Activated CD8-positive, alpha-beta memory T cell treated with anti-CD3 and anti-CD28 coated beads, Interleukin-2, amount 10 ng/mL, durations not matched to agents 7 days and 5 days (primary cell): ENCODE data around the gene MBTPS1. TPM values are rescaled to one million over a fixed set of nuclear protein-coding genes. Genes with fewer than 3 reads are reported as not detected.
"Not testable (repeated sequence)": the region's sequence is repeated elsewhere in the genome, so short reads cannot be mapped to it uniquely, and the experiment has no call there.

Source experiments
- ATAC-seq: fragments of 150-1000 bp; cut with Tn5 transposase; one replicate; pipeline ENCODE4 v1.10.0; 2021; ENCODE audit warnings: moderate library complexity
- CTCF ChIA-PET: fragments of 350-600 bp; sonication (Branson Sonifier 250); formaldehyde crosslinking; loops from one replicate; lab custom pipeline; 2021; ENCODE audit warnings: antibody characterized with exemption; lab: Charles Lee
- DNase-seq: peaks from one replicate; pipeline ENCODE4 v3.0.0-alpha.2; 2020
- H3K27ac Mint-ChIP-seq: one replicate; pipeline ENCODE4 v1.8.0; 2021; ENCODE audit warnings: mild to moderate bottlenecking, mixed read lengths
- H3K27me3 Mint-ChIP-seq: one replicate; pipeline ENCODE4 v1.8.0; 2021; ENCODE audit warnings: mixed read lengths
- H3K36me3 Mint-ChIP-seq: one replicate; pipeline ENCODE4 v1.8.0; 2021; ENCODE audit warnings: mild to moderate bottlenecking, mixed read lengths
- H3K4me1 Mint-ChIP-seq: one replicate; pipeline ENCODE4 v1.8.0; 2021; ENCODE audit warnings: mixed read lengths
- H3K4me3 Mint-ChIP-seq: one replicate; pipeline ENCODE4 v1.8.0; 2021; ENCODE audit warnings: mild to moderate bottlenecking, moderate library complexity, mixed read lengths
- H3K9me3 Mint-ChIP-seq: one replicate; pipeline ENCODE4 v1.8.0; 2022; ENCODE audit warnings: low read depth, mixed read lengths
- total RNA-seq, 2 experiments: library from RNA; stranded (reverse); gene quantifications; one replicate each; pipeline ENCODE4 v1.2.3, GENCODE V29; 2021

Gene MBTPS1
- total RNA-seq, 2 experiments from 2014 or later: 56.1 to 57.8 TPM

- H3K9me3 Mint-ChIP-seq: no peaks in the 10 kb centered on the region
- CTCF ChIA-PET: interaction anchor here (1.2 to 2.1 kb wide), 4 partner anchors 15 to 68 kb away, joined by 4 to 5 read pairs (median 4); partner anchors contain the start of gene MBTPS1
- no peak for DNase-seq
- H3K27ac Mint-ChIP-seq: no peak overlapping the region
- no peak overlapping the region for H3K4me3 Mint-ChIP-seq
- peaks cover 3% of the 10 kb centered on the region for H3K36me3 Mint-ChIP-seq
- no peak for ATAC-seq
- no peaks in the 10 kb centered on the region for H3K4me1 Mint-ChIP-seq
- H3K27me3 Mint-ChIP-seq: no peaks in the 10 kb centered on the region
Measured at GRCh38 chr16:84131117-84131516, 14.4 kb upstream of the MBTPS1 start.

DNA sequence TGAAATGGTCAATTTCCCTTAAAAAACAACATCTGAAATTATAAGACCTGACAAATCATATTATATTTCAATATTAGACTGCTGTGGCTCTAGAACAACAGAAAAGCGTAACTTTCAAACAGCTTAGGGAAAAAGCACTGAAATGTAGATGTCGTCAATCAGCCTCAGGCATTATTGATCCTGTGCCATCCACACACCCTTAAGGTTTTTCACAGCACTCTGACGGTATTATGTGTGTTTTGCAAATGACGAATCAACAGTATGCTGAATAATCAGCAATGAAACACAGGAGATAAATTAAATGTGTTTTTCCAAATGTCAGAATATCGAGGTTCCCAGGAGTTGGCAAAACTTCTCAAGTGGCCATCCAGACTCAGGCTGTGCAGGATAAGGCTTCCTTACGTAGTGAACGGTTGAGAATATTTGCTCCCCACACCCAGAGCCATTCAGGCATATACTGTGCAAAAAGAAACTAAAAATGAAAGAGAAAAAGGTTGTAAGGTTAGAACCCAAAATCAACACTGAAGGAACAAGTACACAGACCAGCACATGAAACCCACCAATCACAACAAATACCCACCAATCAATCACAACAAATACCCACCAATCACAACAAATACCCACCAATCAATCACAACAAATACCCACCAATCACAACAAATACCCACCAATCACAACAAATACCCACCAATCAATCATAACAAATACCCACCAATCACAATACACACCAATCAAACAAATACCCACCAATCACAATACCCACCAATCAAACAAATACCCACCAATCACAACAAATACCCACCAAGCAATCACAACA is 7.7 kb upstream of the MBTPS1 start:
- Mint-ChIP-seq H3K4me3 (no peak overlapping the region), H3K27ac (no peak overlapping the region), H3K27me3 (no peaks in the 10 kb centered on the region), H3K9me3 (no peaks in the 10 kb centered on the region), H3K36me3 (peaks cover 3% of the 10 kb centered on the region), H3K4me1 (no peaks in the 10 kb centered on the region)
- ATAC-seq: no peak
- no peak for DNase-seq
- CTCF ChIA-PET: no interaction called here

DNA sequence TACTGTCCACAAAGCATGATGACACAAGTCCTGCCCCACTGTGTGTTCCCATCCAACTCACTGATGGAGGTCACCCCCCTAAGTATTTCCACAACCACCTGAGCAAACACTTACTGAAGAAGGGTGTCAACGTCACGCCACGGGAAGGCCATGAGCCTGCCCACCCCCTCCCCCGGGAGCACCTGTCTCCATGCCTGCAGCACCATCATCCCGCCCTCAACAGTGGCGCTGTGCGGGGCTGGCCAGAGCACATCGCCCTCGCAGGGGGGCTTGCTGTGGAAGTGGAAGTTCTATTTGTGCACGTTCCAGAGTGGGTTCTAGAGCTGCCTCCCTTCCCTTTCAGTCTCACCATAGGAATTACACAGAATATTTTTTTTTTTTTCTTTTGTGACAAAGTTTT is 4.3 kb upstream of the MBTPS1 start:
- H3K9me3 Mint-ChIP-seq: no peaks in the 10 kb centered on the region
- DNase-seq (no peak), ATAC-seq (no peak)
- no peak overlapping the region for H3K4me3 Mint-ChIP-seq
- H3K36me3 Mint-ChIP-seq: no peaks in the 10 kb centered on the region
- H3K4me1 Mint-ChIP-seq: peaks cover 10% of the 10 kb centered on the region
- H3K27me3 Mint-ChIP-seq: no peaks in the 10 kb centered on the region
- no peak overlapping the region for H3K27ac Mint-ChIP-seq
- CTCF ChIA-PET: no interaction called here

- Mint-ChIP-seq H3K9me3 (no peaks in the 10 kb centered on the region), H3K27ac (no peak overlapping the region), H3K36me3 (no peaks in the 10 kb centered on the region), H3K4me1 (peaks cover 18% of the 10 kb centered on the region), H3K4me3 (no peak overlapping the region), H3K27me3 (no peaks in the 10 kb centered on the region)
- ATAC-seq (no peak), DNase-seq (no peak)
- CTCF ChIA-PET: interaction anchor here (6.5 kb wide), 1 partner anchor 34 kb away, joined by 40 read pairs; no protein-coding TSS in a partner anchor
Measured at GRCh38 chr16:84120023-84120422, 3.3 kb upstream of the MBTPS1 start.

DNA sequence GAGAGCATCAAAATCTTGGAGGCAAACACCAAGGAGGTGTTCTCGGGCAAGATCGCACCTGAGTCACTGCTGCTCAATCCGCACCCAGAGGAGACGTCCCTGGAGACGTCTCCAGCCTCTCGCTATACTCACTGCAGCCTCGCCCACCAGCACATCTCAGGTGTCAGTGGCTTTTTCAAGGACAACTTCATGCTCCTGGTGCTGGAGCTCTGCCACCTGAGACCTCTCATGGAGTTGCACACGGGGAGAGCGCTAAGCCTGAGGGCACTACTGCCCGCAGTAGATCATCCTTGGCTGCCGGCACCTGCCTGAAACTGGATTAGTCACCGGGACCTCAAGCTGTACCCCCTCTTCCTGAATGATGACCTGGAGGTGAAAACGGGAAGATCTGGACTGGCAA is 2.6 kb upstream of the MBTPS1 start:
- Mint-ChIP-seq H3K36me3 (no peaks in the 10 kb centered on the region), H3K27ac (no peak overlapping the region), H3K4me3 (no peak overlapping the region), H3K27me3 (no peaks in the 10 kb centered on the region), H3K9me3 (no peaks in the 10 kb centered on the region), H3K4me1 (peaks cover 18% of the 10 kb centered on the region)
- DNase-seq: no peak
- CTCF ChIA-PET: interaction anchor here (0.6 to 6.5 kb wide), 2 partner anchors 33 to 965 kb away, joined by 3 to 40 read pairs; no protein-coding TSS in a partner anchor
- no peak for ATAC-seq

DNA sequence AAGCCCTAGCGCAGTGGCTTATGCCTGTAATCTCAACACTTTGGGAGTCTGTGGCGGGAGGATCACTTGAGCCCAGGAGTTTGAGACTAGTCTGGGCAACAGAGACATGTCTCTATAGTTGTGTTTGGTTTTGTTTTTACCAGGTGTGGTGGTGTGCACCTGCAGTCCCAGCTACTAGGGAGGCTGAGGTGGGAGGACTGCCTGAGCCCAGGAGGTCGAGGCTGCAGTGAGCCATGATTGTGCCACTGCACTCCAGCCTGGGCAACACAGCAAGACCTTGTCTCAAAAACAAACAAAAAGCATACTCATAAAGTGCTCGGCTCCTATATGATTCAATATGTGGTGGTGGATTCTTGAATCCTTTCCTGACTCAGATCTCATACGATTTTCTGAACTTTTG is 1.6 kb upstream of the MBTPS1 start:
- peak overlapping the region; percentile 56 for H3K27ac Mint-ChIP-seq
- peaks cover 21% of the 10 kb centered on the region for H3K4me1 Mint-ChIP-seq
- not testable (repeated sequence) for DNase-seq, H3K36me3 Mint-ChIP-seq, H3K27me3 Mint-ChIP-seq, H3K9me3 Mint-ChIP-seq, ATAC-seq
- CTCF ChIA-PET: interaction anchor here (0.6 to 6.5 kb wide), 6 partner anchors 17 to 504 kb away, joined by 3 to 40 read pairs (median 14); partner anchors contain the start of gene TAF1C
- peak overlapping the region; percentile 11 for H3K4me3 Mint-ChIP-seq

- peak overlapping the region; percentile 88 for H3K4me3 Mint-ChIP-seq
- CTCF ChIA-PET: interaction anchor here (0.8 to 6.5 kb wide), 13 partner anchors 9 to 505 kb away, joined by 3 to 40 read pairs (median 5); partner anchors contain the start of genes DNAAF1, HSDL1 and TAF1C
- peaks cover 3% of the 10 kb centered on the region for H3K36me3 Mint-ChIP-seq
- no peaks in the 10 kb centered on the region for H3K9me3 Mint-ChIP-seq
- ATAC-seq (no peak), DNase-seq (no peak)
- H3K27ac Mint-ChIP-seq: peak overlapping the region; percentile 93
- H3K4me1 Mint-ChIP-seq: peaks cover 23% of the 10 kb centered on the region
- no peaks in the 10 kb centered on the region for H3K27me3 Mint-ChIP-seq
Measured at GRCh38 chr16:84117494-84117843, 727 bp upstream of the MBTPS1 start.

DNA sequence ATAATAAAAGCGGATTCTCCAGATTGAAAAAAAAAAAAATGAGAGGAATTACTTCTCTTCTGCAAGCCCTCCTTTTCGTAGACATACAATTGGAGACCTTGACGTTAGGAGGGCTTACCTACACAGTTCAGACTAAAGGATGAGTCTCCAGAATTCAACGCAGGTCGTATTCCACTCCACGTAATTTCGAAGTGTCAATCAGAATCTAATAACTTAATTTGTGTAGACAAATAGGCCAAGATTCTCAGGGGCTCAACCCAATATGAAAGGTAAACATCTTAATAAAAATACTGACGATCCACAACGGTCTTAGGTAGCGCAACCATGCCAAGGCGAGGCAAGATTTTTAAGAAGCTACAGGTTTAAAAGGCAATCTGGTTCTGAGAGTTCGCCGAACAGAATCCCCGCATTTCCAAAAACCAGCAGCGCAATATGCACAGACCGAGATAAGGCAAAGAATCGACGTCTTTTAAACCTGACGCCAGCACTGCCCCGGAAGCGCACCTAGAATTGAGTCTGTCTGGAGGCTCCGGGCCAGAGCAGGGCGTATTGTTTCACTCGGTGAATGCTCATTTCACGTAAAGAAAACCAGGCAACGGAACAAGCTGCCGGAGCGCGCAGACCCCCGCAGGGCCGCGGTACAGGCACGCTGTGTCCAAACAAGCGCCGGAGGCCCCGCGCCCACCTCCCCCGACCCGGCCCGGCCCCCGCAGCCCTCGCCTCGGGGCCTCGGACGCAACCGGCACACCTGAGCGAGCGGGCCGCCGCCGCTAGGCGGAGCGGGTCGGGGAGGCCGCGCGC is 623 bp downstream of the MBTPS1 start:
- peak; percentile 72 for DNase-seq
- Mint-ChIP-seq H3K27ac (peak overlapping the region; percentile 89), H3K4me3 (peak overlapping the region; percentile 88), H3K27me3 (no peaks in the 10 kb centered on the region), H3K36me3 (peaks cover 3% of the 10 kb centered on the region), H3K9me3 (no peaks in the 10 kb centered on the region), H3K4me1 (peaks cover 23% of the 10 kb centered on the region)
- ATAC-seq: peak; percentile 56
- CTCF ChIA-PET: interaction anchor here (0.9 to 6.5 kb wide), 18 partner anchors 10 to 159 kb away, joined by 3 to 40 read pairs (median 4); partner anchors contain the start of genes DNAAF1, HSDL1 and TAF1C

DNA sequence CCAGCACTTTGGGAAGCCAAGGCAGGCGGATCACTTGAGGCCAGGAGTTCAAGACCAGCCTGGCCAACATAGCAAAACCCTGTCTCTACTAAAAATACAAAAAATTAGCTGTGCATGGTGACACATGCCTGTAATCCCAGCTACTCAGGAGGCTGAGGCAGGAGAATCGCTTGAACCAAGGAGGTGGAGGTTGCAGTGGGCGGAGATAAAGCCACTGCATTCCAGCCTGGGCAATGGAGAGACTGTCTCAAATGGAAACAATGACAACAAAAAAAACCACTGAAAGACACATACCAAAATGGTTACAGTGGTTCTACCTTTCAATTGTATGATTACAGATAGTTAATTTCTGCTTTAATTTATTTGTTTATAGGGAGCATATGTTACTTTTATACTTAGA is 4.8 kb downstream of the MBTPS1 start:
- not testable (repeated sequence) for H3K9me3 Mint-ChIP-seq, ATAC-seq, H3K36me3 Mint-ChIP-seq, H3K4me3 Mint-ChIP-seq, H3K27ac Mint-ChIP-seq, DNase-seq, H3K27me3 Mint-ChIP-seq
- peaks cover 19% of the 10 kb centered on the region for H3K4me1 Mint-ChIP-seq
- CTCF ChIA-PET: interaction anchor here (1.9 to 2.2 kb wide), 2 partner anchors 12 to 75 kb away, joined by 7 read pairs; partner anchors contain the start of gene TAF1C

- CTCF ChIA-PET: interaction anchor here (0.9 kb wide), 1 partner anchor 27 kb away, joined by 3 read pairs; no protein-coding TSS in a partner anchor
- Mint-ChIP-seq H3K27ac (no peak overlapping the region), H3K36me3 (peaks cover 6% of the 10 kb centered on the region), H3K9me3 (no peaks in the 10 kb centered on the region), H3K4me3 (no peak overlapping the region), H3K27me3 (no peaks in the 10 kb centered on the region), H3K4me1 (peaks cover 19% of the 10 kb centered on the region)
- ATAC-seq: no peak
- no peak for DNase-seq
Measured at GRCh38 chr16:84111525-84111924, 5.2 kb downstream of the MBTPS1 start.

DNA sequence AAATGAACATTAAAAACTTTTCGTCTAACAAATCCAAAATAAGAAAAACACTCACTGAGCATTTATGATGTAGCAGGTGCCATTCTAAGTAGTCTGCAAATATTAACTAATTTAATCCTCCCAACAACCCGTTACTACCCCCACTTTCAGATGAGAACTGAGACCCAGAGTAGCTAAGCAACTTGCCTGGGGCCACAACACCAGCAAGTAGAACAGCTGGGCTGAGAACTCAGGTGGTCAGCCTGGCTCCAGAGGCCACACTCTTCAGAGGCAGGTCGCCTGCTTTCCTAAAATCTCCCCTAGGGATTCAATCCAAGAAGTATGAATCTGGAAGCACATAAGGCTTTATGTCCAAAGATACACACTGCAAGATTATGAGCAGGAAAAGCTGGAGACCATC is 6.2 kb downstream of the MBTPS1 start:
- no peak for ATAC-seq
- Mint-ChIP-seq H3K27ac (no peak overlapping the region), H3K4me1 (peaks cover 16% of the 10 kb centered on the region), H3K4me3 (no peak overlapping the region), H3K36me3 (peaks cover 6% of the 10 kb centered on the region), H3K9me3 (no peaks in the 10 kb centered on the region), H3K27me3 (no peaks in the 10 kb centered on the region)
- DNase-seq: no peak
- CTCF ChIA-PET: interaction anchor here (0.9 kb wide), 1 partner anchor 26 kb away, joined by 3 read pairs; no protein-coding TSS in a partner anchor

DNA sequence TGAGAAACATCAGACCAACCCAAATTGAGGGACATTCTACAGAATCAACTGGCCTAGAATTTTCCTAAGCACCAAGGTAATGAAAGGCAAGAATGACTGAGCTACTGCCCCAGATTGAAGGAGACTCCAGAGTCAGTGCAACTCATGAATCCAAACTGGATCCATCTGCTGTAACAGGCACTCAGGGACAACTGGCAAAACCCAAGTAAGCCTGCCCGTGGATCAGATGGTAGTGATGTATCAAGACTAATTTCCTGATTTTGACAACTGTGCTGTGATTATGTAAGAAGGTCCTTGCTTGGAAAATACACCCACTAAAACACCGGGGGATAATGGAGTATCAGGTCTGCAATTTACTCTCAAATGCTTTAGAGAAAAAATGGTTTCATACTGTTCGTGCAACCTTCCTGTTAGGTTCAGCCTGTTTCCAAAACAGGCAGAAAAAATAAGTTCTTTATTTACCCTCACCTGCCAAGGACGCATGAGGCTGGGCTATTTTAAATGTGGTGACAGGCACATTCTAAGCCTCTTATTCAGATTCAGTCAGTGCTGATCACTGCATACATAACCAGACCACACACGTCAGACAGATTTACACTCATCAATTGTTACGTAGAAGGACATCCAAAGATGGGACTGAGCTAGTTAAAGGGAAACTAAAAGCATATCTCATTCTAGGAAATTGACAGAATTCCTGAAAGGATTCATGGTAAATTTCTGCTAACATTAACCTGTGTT is 7.0 kb downstream of the MBTPS1 start:
- ATAC-seq (no peak), DNase-seq (no peak)
- no peaks in the 10 kb centered on the region for H3K27me3 Mint-ChIP-seq
- CTCF ChIA-PET: no interaction called here
- no peaks in the 10 kb centered on the region for H3K9me3 Mint-ChIP-seq
- no peak overlapping the region for H3K27ac Mint-ChIP-seq
- no peak overlapping the region for H3K4me3 Mint-ChIP-seq
- peaks cover 6% of the 10 kb centered on the region for H3K36me3 Mint-ChIP-seq
- peaks cover 12% of the 10 kb centered on the region for H3K4me1 Mint-ChIP-seq

DNA sequence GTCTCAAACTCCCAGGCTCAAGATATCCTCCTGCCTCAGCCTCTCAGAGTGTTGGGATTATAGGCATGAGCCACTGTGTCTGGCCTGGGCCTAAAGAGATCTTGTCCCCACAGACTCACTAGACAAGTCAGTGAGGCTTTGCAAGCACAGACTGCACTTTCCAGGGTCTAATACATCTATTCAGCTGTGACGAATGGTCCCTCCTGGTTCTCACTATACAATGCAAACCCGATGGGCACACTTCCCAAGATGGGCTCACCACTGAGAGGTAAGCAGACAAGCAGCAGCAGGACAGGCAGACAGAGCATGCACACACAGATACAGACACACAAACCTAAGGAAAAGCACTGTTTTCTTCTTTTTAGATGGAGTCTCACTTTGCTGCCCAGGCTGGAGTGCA is 8.8 kb downstream of the MBTPS1 start:
- H3K27me3 Mint-ChIP-seq: no peaks in the 10 kb centered on the region
- peaks cover 10% of the 10 kb centered on the region for H3K4me1 Mint-ChIP-seq
- DNase-seq (no peak), ATAC-seq (no peak)
- H3K4me3 Mint-ChIP-seq: no peak overlapping the region
- no peak overlapping the region for H3K27ac Mint-ChIP-seq
- H3K9me3 Mint-ChIP-seq: no peaks in the 10 kb centered on the region
- peaks cover 3% of the 10 kb centered on the region for H3K36me3 Mint-ChIP-seq
- CTCF ChIA-PET: no interaction called here
